NCI-H345 treated with DMSO at 0.1 percent for 48 hours (cell line): ENCODE results near the gene CABS1.

ENCODE experiments used
- DNase-seq: peaks from one replicate; lab custom pipeline; 2025; ENCODE audit not compliant: unreplicated experiment; lab: John Stamatoyannopoulos, UW

Gene CABS1

DNA sequence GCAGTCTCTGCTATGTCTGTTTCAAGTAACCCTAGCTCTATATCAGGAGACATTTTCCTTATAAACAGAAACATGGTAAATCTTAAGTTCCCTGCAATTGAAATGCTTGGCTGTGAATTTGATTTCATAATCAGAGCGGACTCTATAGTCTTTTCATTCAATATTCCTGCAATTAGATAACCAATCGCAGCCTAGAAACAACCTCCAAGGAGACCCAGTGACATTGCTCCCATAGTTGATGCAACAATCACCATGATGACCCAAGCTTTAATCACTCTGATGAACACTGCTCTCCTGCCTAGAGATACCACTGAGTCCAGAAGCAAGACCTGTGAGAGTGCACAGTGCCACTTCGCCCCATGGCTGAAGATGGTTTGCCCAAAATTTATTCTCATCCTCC is at the start of gene CABS1:
Gene CABS1, plus strand, starts transcription at position 301 of the 400 bp plus-strand sequence. Its CDS starts 59 bp downstream, at position 360.
- no peak for DNase-seq

DNA sequence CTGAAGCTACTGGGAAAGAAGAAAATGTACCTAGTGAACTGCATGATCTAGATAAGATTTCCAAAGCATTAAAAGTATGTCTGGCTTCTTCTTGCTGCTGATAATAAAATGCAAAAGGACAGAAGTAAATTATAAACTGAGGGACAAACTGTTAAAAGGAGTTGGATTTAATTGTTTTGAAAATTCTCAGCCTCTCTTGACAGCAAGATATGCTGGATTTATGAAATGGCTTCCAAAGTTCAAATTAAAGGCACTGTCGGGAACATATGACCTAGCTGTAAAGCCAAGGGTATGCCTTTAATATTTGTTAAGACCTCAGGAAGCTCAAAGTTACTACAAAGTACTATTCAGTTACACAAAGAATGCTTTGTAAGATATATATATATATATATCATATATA is 46.1 kb upstream of the CABS1 start:
- no peak for DNase-seq

DNA sequence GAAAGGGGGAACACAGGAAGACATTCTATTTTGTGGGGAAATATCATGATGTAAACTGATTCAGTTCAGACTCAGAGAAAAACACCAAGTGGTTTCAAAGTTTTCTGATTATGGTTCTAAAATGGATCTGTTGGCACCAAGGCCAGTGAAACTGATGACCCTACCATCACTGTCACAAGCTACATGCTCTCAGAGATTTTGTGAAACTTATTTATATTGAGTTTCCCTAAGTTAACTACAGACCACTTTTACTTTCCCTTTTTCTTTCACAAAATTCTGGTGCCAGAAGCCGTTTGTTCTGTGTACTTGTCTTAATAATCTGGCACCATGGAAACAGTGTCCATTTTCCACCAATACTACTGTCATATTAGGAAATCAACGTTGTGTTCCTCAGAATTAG is 43.4 kb upstream of the CABS1 start:
- no peak for DNase-seq

DNA sequence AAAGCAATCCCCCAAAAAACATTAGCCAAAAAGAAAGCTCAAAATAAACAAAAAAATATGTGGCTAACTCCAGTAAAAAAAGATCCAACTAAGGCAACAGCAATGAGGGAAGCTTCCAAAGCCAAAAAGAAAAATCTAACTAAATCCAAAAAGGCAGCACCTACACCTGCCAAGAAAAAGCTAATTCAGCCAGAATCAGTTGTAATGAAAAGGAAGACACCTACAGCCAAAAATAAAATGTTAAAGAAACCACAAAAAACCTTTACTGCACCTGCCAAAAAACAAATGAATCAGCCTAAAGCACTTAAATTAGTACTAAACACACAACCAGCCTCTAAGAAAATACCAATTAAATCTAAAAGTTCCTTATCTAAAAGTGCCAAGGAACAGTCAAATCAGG is 37.2 kb upstream of the CABS1 start:
- no peak for DNase-seq

DNA sequence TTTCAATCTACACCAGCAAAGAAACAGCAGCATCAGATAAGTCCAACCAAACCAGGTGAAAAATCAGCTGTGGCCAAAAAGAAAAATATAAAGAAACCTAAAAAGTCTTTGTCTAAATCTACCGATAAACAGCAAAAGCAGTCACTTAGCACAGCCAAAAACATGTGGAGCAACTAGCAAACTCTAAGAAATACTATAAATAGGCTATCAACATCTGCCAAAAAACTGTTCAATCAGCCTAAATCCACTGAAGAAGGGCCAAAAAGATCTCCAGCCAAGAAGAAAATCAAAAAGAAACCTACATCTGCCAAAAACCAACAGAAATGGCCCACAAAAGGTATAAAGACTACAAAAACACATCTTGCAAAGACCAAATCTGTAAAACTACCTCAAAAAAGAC is 36.7 kb upstream of the CABS1 start:
- no peak for DNase-seq

DNA sequence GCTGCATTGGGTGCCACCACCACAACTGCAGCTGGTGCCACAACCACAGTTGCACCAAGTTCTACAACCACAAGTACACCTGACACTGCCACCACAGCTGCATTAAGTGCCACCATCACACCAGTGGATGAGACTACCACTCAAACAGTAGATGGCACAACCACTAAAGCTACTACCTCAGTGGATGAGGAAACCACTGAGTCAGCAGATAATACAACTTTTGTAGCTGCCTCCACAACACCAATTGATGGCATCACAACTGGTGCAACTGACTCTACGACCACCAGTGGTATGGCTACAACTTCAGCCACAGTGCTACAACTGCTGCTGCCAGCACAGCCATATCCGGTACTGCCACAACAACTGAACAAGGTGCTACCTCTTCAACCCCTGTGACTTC is 35.1 kb upstream of the CABS1 start:
- no peak for DNase-seq

DNA sequence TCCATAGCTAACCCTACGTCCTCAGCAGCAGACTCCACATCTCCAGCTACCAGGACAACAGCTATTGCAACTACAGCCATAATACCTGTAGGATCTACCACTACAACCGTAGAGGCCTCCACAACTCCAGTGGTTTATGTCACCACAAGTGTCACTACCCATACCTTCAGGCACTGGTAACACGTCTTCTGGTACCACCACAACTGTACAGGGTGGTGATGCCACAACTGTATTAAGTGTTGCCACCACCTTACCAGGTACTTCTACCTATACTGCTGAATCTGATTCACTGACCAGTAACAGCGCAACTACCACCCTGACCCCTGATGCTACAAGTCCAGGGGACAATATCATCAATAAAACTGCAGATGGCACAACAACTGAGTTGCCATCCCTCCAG is 34.6 kb upstream of the CABS1 start:
- no peak for DNase-seq

DNA sequence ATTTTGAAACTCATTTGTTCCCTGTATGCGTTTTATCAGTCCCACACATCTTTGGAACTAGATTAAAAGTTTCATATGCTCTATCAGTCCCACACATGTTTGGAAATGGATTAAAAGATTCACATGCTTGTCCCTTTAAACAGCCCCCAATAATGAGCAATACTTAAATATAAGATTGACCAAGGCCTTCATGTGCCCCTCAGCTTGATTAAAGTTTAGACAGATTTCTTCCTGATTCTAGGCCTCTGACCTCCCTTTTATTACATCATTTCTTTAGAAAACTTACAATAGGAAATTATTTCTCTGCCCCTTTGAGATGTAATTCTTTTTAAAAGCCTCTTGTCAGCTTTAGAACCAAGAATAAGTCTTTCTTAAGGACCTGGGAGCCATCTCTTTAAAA is 31.7 kb upstream of the CABS1 start:
- no peak for DNase-seq

DNA sequence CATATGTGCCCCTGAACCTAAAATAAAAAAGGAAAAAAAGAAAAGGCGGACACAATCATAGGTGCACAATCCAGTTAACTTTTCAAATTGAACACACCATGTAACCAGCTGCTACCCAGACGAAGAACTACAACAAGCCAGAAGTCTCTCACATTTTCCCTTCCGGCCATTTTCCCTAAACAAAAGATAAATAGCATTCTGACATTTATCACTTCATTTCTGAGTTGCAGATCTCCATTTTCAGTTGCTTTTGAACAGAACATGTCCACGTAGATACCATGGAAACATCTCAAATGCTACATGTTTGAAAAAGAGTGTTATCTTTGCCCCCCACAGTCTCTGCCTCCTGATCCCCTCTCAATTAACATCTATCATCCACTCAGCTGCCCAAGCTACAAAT is 29.2 kb upstream of the CABS1 start:
- DNase-seq = no peak

DNA sequence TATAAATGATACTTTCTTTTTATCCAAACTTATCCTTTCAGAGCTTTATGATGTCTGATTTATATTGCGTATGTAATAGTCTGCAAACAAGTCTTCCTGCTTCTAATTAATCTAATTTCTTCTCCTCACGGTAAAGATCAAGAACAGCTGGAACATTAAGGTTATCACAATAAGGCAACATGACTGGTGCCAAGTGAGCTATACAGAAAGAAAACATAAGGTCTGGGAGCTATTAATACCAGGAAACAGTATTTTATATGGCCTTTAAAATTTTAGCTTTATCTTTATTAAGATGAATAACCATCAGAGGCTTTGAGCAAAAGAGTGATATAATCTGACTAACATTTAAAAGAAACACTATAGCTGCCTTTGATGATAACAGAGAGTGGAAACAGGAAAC is 28.7 kb upstream of the CABS1 start:
- no peak for DNase-seq

DNA sequence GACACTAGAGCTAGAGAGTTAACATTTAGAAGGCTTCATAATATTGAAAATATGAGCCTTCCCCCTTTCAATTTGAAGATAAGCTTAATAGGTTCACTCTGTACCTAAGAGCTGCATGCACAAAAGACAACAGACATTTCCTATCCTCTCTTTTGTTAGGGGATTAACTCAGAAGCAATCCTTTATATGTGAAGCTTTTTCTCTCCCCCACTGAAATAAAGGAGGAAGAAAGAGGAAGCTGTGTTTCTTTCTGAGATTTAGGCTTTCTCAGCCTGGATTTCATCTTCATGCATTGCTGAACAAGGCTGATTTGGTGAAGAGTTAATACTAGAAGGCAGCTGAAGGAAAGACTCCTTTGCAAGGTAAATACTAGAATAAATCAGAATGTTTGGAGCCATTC is 21.0 kb upstream of the CABS1 start:
- no peak for DNase-seq

DNA sequence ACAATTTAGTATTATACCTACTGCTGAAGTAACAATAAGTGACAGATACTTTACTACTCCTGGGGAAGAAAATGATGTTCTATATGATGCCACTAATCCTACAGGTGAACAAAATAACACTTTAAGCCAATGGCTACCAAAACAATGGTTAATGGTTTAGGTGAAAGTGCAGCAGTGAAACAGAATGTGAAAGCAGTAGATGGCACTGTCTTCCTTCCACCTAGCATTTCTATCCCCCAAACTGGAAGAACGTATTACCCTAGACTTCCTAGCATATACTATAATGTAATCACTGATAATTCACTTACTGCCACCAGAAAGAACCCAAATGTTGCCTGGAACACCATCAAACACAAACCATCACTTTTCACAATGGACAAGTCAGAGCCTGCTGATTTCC is 18.9 kb upstream of the CABS1 start:
- DNase-seq = no peak

DNA sequence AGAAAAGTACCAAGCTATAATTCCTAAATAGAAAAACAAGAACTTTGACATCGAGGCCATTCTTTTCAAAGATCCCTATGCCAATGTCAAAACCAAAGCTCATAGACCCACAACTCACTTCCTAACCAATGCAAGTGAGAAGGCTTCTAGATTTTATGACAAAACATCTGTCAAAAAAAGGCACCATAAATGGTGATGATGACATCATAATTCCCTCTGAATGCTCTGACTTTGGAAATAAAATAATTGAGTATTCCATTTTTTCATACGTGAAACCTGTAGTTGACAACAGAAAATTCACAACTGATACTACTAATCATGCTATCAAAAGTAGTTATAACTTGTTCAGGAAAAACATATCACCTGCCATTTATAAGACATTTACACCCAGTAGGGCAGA is 8.7 kb upstream of the CABS1 start:
- DNase-seq = no peak

DNA sequence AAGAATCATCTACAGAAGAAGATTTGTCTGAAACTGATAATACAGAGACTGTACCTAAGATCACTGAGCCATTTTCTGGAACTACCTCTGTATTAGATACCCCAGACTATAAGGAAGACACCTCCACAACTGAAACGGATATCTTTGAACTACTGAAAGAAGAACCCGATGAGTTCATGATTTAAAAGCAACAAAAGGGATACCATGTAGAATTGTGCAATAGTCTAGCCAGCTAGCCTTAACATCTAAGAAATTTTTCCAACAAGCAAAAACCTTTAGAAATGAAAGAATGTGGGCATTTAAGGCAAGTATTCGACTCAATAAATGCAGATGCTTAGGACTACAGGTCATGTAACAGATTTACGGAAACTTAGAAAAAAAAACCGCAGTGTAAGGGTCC is 1.3 kb downstream of the CABS1 start:
- DNase-seq = no peak

DNA sequence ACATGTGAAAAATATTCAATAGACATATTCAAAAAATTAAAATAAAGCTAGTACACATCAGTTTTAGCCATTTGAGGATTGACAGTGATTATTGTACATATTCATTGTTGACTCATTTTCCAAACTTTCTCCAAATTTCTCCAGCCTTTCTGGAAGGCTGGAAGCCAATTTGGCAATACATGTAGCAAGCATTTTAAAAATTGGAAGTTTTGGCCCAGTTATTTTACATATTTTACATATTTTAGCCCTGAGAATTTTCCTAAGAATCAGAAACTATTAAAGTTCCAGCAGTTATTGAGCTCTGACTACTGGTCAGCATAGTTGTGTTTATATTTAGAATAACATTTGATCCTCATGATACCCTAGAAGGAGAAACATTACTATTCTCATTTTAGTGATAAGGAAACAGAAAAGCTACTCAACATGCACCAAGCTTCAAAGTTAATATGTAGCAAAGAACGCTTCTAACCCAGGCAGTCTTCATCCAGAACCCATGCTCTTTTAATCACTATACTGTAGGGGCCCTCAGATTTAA is 3.2 kb downstream of the CABS1 start:
- DNase-seq = no peak

DNA sequence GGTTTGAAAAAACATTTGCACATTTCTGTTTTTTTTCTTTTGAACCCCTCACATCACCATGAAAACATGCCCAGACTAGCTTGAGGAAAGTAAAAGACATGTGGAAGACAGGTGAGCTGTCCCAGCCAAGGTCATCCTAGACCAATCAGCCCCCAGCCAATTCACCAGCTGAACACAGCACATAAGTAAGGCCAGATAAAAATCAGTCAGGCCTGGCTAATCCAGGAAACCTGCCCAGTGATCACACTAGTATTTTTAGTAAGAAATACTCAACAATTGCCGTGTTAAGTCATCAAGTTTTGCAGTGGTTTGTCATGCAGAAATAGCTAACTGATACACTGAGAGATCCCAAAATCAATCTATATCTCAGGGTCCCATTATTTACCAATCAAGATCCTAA is 21.4 kb downstream of the CABS1 start:
- no peak for DNase-seq

DNA sequence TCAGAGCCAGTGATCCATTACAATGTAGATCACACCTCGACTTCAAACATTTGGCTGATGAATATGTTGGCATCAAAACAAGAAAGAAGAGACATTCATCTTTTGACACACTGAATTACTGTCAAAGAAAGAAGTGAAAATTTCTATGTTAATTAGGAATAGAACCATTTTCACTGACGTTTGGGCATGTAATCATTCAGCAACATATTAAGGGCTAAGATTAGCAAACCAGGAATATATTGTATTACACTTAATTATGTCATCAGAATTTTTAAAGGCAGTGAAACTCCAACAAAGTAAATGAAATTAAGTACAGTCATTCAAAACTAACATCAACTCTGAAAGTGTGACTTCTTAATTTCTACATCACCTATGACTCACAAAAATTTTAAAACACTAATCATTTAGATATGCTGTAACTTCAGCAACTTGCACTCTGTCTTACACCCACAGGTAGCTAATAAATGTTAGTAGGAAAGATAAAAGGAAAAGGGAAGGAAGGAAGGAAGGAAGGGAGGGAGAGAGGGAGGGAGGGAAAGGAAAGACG is 24.4 kb downstream of the CABS1 start:
- DNase-seq = no peak

DNA sequence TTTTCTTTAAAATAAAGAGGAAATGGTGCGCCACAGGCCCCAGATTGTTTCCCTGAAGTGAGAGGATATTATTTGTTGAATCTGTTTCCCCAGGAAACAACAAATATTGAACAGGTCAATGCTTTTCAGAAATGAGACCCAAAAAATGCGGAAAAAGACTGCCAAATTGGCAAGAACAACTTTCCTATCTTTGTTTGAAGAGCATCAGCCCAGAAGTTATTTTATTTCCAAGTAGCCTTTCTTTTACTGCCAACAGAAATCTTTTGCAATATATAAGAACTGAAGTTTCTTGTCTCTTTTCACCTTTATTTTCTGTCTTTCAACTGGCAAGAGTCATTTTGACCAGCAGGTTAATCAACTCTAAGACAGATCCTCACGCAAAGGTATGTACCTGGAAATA is 25.7 kb downstream of the CABS1 start, which contains the start of gene SMR3A:
Gene SMR3A, plus strand, starts transcription at position 301 of the 400 bp plus-strand sequence. CDS start 1,356 bp downstream, outside the sequence.
- no peak for DNase-seq

DNA sequence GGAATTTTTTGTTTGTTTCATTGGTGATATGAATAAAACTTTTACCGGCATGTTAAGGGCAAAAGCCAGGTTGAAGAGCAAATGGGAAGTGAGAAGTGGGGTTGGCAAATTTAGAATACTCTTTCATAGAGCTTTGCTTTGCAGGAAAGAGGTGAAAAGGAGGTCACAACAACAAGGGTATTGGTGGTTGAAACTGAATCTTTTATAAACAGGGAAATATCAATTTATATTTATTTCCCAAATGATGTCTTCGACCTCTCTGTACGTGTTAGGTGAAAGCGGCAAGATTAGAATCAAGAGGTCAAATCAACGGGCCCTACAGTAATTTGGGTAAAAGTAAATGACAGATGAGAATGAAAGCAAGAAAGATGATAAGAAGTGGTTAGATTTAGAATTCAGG is 29.2 kb downstream of the CABS1 start:
- no peak for DNase-seq

DNA sequence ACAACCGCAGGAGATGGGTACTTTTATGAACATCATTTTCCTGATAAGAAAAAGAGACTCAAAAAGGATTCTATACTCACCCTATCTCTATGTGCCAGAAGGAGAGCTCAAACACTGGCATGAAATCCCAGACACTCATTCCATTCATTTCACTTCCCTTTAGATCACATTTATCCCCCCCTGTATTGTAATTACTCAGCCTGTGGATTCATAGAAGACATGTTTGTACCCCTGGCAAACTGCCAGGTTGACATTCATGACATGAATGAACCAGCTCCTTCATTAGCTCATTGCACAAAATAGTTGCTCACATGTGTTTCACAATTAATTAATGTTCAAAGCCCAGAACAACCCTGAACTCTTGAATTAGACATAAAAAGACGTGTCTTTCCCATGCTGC is 30.7 kb downstream of the CABS1 start:
- peak; percentile 1 for DNase-seq

DNA sequence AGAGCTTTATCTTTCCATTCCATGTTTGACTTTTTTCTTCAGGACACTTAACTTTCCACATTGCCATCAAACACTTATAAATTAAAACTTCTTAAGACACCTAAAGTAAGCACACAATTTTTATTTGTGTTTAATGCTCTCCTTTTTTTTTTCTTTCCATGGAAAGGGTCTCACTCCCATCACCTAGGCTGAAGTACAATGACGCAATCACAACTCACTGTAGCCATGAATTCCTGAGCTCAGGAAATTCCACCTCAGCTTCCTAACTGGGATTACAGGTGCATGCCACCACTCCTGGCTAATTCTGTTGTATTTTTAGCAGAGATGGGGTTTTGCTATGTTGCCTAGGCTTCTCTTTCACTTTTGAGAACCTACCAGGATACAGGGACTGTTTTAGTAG is 33.0 kb downstream of the CABS1 start:
- no peak for DNase-seq

DNA sequence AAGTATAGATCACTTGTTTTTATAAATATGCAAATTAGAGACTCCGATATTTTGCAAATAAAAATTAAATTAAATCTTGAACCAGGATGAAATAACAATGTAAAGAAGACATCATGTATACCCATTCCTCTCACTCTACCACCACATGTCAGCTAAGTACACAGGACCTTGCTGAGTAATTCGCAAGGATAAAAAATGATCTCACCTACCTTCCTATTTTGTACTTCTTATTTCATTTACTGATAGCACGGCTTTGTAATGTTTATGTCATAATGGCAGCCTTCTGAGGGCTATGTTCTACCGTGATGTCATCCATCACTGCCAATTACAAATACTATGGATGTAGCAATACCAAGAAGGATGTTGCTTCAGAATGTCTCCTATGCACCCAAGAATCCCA is 37.2 kb downstream of the CABS1 start:
- DNase-seq = no peak

DNA sequence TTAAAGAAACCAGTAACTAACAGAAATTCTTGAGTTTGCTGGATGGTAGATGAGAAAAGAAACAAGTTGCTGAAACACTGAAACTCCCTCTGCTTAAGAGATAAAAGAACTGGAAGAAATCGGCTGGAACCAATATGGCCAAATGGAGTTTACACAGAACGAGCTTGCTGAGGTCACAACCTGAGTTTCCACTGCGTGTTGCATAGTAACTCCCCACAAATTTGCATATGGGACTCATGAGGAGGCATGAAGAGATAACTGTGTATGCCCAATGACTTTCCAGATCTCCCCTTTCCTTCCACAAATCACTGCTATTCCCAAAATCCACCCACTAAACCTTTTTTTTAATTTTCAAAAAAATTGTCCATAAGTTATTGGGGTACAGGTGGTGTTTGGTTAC is 38.0 kb downstream of the CABS1 start:
- DNase-seq = no peak
